NCI-H345 (cell line): Measurements from ENCODE around the gene KDM4B.

Experiments used
- DNase-seq: peaks from one replicate; lab custom pipeline; 2025; lab: John Stamatoyannopoulos, UW

KDM4B gene

GRCh38 chr19:5137114-5137513, 168.2 kb downstream of the KDM4B start:
- no peak for DNase-seq

GRCh38 chr19:5137571-5138124, 168.7 kb downstream of the KDM4B start:
- DNase-seq = no peak

GRCh38 chr19:5138606-5139582, 170.0 kb downstream of the KDM4B start:
- DNase-seq = no peak

- no peak for DNase-seq
Observed at GRCh38 chr19:5139583-5140325, 170.8 kb downstream of the KDM4B start.

- no peak for DNase-seq
Observed at GRCh38 chr19:5141129-5141849, 172.4 kb downstream of the KDM4B start.

- DNase-seq = no peak
Observed at GRCh38 chr19:5141850-5142724, 173.2 kb downstream of the KDM4B start.

- no peak for DNase-seq
Observed at GRCh38 chr19:5142725-5143097, 173.8 kb downstream of the KDM4B start.

GRCh38 chr19:5143471-5144411, 174.8 kb downstream of the KDM4B start:
- no peak for DNase-seq

- DNase-seq = no peak
Observed at GRCh38 chr19:5144545-5145179, 175.7 kb downstream of the KDM4B start.

- no peak for DNase-seq
Observed at GRCh38 chr19:5145521-5146511, 176.9 kb downstream of the KDM4B start.

GRCh38 chr19:5147074-5147977, 178.4 kb downstream of the KDM4B start:
- DNase-seq = no peak

- no peak for DNase-seq
Observed at GRCh38 chr19:5147978-5148793, 179.3 kb downstream of the KDM4B start.

- DNase-seq = no peak
Observed at GRCh38 chr19:5148794-5149190, 179.9 kb downstream of the KDM4B start.

- DNase-seq = no peak
Observed at GRCh38 chr19:5149508-5149907, 180.6 kb downstream of the KDM4B start.

- DNase-seq = no peak
Observed at GRCh38 chr19:5149932-5150901, 181.3 kb downstream of the KDM4B start.
